PC-9 (cell line): ENCODE results near the gene BTRC. TPM values are rescaled to one million over a fixed set of nuclear protein-coding genes. Genes with fewer than 3 reads are reported as not detected.

Experiments
- BruUV-seq: library from RNA; stranded (reverse); fragments of 400-500 nt; replicated peaks from 2 replicates; lab custom pipeline; 2021; lab: Mats Ljungman, UMichigan
- CTCF ChIA-PET: fragments of 300-600 bp; sonication (Branson Sonifier 250); formaldehyde crosslinking; loops from one replicate; lab custom pipeline; 2022; ENCODE audit warnings: antibody characterized with exemption; lab: Charles Lee
- POLR2A ChIA-PET: fragments of 300-600 bp; sonication (Branson Sonifier 250); formaldehyde crosslinking; loops from one replicate; lab custom pipeline; 2022; ENCODE audit warnings: antibody characterized with exemption; ENCODE audit not compliant: unreplicated experiment; lab: Charles Lee
- DNase-seq, 2 experiments: peaks; one replicate each; pipeline versions ENCODE4 v3.0.0 to v3.0.0-alpha.2; 2015 to 2022; ENCODE audit warnings: mixed read lengths in 1 of 2
- H2AFZ ChIP-seq: fragments of 200-600 bp; sonication (generic); 2 replicates; pipeline ENCODE4 v1.8.1; 2017; ENCODE audit warnings: antibody characterized with exemption
- H3F3A ChIP-seq: fragments of 200-600 bp; sonication (generic); 2 replicates; pipeline ENCODE4 v1.8.1; 2017; ENCODE audit warnings: antibody characterized with exemption, mild to moderate bottlenecking, low read depth; ENCODE audit not compliant: insufficient read depth
- H3K27ac ChIP-seq: fragments of 200-600 bp; sonication (generic); 2 replicates; pipeline ENCODE4 v1.6.1; 2016; ENCODE audit warnings: mixed run types
- H3K27me3 ChIP-seq: fragments of 200-600 bp; sonication (generic); 2 replicates; pipeline ENCODE4 v1.6.1; 2016; ENCODE audit warnings: low read depth, mixed run types; ENCODE audit not compliant: insufficient read depth
- H3K36me3 ChIP-seq: fragments of 200-600 bp; sonication (generic); 2 replicates; pipeline ENCODE4 v1.6.1; 2016; ENCODE audit warnings: low read depth, mixed run types
- H3K4me1 ChIP-seq: fragments of 200-600 bp; sonication (generic); replicated peaks from 2 replicates; pipeline ENCODE4 v1.6.1; 2016; ENCODE audit warnings: mixed run types; ENCODE audit not compliant: insufficient read depth
- H3K4me2 ChIP-seq: fragments of 200-600 bp; sonication (generic); 2 replicates; pipeline ENCODE4 v1.6.1; 2017; ENCODE audit warnings: mixed run types
- H3K4me3 ChIP-seq: fragments of 200-600 bp; sonication (generic); 2 replicates; pipeline ENCODE4 v1.6.1; 2016; ENCODE audit warnings: mixed run types
- H3K79me2 ChIP-seq: fragments of 200-600 bp; sonication (generic); 2 replicates; pipeline ENCODE4 v1.6.1; 2017; ENCODE audit warnings: low read depth, mixed run types
- H3K9me2 ChIP-seq: fragments of 200-600 bp; sonication (generic); 2 replicates; pipeline ENCODE4 v1.8.1; 2017; ENCODE audit warnings: mild to moderate bottlenecking; ENCODE audit not compliant: insufficient read depth
- H3K9me3 ChIP-seq: fragments of 200-600 bp; sonication (generic); 2 replicates; pipeline ENCODE4 v1.8.1; 2016; ENCODE audit warnings: low read depth; ENCODE audit not compliant: insufficient read depth
- H4K20me1 ChIP-seq: fragments of 200-600 bp; sonication (generic); 2 replicates; pipeline ENCODE4 v1.8.1; 2017; ENCODE audit not compliant: insufficient read depth
- EZH2 ChIP-seq: fragments of 200-600 bp; sonication (generic); IDR thresholded peaks from 2 replicates; pipeline ENCODE4 v1.8.0; 2017; ENCODE audit warnings: antibody characterized with exemption, low read depth
- intact Hi-C: fragments of 100-400 bp; cut with micrococcal nuclease; formaldehyde crosslinking; loops from one replicate; pipeline ENCODE4 v1.10.0; 2022; ENCODE audit not compliant: unreplicated experiment
- total RNA-seq: library from RNA; stranded (reverse); gene quantifications from 2 replicates; pipeline ENCODE4 v1.2.3, GENCODE V29; 2021
- TF ChIP-seq, protein P1 (sequence below): fragments of 200-600 bp; sonication (generic); conservative IDR thresholded peaks from 2 replicates; pipeline ENCODE4 v1.6.1; 2017; ENCODE audit warnings: mixed run types, antibody characterized with exemption, mild to moderate bottlenecking, moderate library complexity

The BTRC gene
- total RNA-seq, 1 experiment from 2014 or later: 15.6 TPM

DNA sequence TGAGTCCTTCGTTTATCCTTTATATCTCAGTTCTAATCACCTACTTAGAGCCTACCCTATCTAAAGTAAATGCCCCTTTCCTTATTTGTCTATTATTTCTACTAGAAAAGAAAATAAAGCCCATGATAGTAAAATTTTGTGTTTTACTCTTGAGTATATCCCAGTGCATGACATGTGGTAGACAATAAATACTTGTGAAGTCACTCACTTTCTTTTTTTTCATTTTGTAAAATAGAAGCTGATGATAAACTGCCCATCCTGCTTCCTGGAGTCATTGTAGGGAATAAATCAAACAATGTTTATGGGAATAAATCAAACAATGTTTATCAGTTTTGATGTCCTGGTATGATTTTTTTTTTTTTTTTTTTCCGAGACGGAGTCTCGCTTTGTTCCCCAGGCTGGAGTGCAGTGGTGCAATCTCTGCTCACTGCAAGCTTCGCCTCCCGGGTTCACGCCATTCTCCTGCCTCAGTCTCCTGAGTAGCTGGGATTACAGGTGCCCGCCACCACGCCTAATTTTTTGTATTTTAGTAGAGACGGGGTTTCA is 36.1 kb downstream of the BTRC start:
- Histone ChIP-seq H3K27me3 (no peaks in the 10 kb centered on the region), H2AFZ (no peak overlapping the region), H3K4me3 (no peak overlapping the region), H4K20me1 (no peaks in the 10 kb centered on the region), H3K27ac (no peak overlapping the region), H3K4me1 (no peaks in the 10 kb centered on the region), H3K36me3 (no peaks in the 10 kb centered on the region), H3K4me2 (no peak overlapping the region), H3K9me2 (no peaks in the 10 kb centered on the region), H3K9me3 (no peaks in the 10 kb centered on the region), H3F3A (no peaks in the 10 kb centered on the region), H3K79me2 (no peaks in the 10 kb centered on the region)
- no peak for DNase-seq
- intact Hi-C loops: no loop called here
- no peak for TF ChIP-seq EZH2
- TF ChIP-seq, protein P1, sequence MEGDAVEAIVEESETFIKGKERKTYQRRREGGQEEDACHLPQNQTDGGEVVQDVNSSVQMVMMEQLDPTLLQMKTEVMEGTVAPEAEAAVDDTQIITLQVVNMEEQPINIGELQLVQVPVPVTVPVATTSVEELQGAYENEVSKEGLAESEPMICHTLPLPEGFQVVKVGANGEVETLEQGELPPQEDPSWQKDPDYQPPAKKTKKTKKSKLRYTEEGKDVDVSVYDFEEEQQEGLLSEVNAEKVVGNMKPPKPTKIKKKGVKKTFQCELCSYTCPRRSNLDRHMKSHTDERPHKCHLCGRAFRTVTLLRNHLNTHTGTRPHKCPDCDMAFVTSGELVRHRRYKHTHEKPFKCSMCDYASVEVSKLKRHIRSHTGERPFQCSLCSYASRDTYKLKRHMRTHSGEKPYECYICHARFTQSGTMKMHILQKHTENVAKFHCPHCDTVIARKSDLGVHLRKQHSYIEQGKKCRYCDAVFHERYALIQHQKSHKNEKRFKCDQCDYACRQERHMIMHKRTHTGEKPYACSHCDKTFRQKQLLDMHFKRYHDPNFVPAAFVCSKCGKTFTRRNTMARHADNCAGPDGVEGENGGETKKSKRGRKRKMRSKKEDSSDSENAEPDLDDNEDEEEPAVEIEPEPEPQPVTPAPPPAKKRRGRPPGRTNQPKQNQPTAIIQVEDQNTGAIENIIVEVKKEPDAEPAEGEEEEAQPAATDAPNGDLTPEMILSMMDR: no peak
- BruUV-seq: no TSS peak
- POLR2A ChIA-PET: no interaction called here
- CTCF ChIA-PET: no interaction called here

DNA sequence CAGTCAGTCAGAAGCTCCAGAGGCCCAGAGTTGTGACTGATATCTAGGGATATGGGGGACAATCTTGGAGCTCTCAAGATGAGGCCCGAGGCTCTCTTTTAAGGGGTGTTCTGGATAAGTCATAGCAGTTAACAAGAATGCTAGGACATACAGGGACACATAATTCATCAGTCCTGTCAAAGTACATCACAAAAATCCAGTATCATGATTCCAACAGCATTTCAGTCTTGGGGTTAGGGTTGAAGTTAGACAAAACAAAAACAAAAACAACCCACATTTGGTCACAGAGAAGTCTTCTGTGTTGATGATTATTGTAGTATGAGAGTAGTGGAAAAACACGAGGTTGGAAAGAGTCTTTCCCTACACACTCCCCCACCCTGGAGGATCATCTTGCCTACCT is 39.4 kb downstream of the BTRC start:
- intact Hi-C loops: no loop called here
- Histone ChIP-seq H2AFZ (no peak overlapping the region), H3K27ac (no peak overlapping the region), H3F3A (no peaks in the 10 kb centered on the region), H4K20me1 (no peaks in the 10 kb centered on the region), H3K9me2 (no peaks in the 10 kb centered on the region), H3K4me2 (no peak overlapping the region), H3K27me3 (no peaks in the 10 kb centered on the region), H3K36me3 (no peaks in the 10 kb centered on the region), H3K9me3 (no peaks in the 10 kb centered on the region), H3K4me3 (no peak overlapping the region), H3K79me2 (no peaks in the 10 kb centered on the region), H3K4me1 (no peaks in the 10 kb centered on the region)
- ChIA-PET CTCF (no interaction called here), POLR2A (no interaction called here)
- no TSS peak for BruUV-seq
- no peak for DNase-seq
- TF ChIP-seq, protein P1: no peak
- no peak for TF ChIP-seq EZH2

DNA sequence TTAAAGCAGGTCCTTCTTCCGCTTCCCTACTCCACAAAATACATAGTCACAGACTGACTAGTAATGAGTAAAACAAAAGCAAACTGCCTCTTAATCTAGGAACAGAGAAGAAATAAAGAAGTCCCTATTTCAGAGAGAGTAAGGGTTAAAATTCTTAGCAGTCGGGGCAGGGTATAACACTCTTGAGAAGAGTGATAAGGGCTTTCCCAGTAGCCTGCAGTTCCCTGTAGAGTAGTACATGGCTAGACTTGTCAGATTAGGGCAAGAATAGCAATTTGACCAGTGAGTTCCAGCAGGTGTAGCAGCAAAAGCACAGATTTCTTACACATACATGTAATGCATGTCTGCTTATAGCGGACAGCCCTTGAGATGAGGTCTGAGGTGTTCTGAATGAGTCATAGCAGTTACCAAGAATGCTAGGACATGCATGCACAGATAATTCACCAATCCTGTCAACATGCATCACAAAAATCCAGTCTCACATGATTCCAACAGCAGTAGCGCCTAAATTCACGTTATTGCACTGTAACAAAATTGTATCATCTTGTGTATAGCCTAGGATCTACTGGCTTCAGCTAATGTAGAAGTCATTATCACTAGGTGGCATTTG is 40.7 kb downstream of the BTRC start:
- Histone ChIP-seq H3K36me3 (no peaks in the 10 kb centered on the region), H3K27me3 (no peaks in the 10 kb centered on the region), H3F3A (no peaks in the 10 kb centered on the region), H3K9me2 (no peaks in the 10 kb centered on the region), H3K4me3 (no peak overlapping the region), H3K27ac (no peak overlapping the region), H2AFZ (no peak overlapping the region), H3K4me1 (no peaks in the 10 kb centered on the region), H4K20me1 (no peaks in the 10 kb centered on the region), H3K9me3 (no peaks in the 10 kb centered on the region), H3K4me2 (no peak overlapping the region), H3K79me2 (no peaks in the 10 kb centered on the region)
- POLR2A ChIA-PET: no interaction called here
- TF ChIP-seq, protein P1: no peak
- TF ChIP-seq EZH2: no peak
- CTCF ChIA-PET: no interaction called here
- no peak for DNase-seq
- intact Hi-C loops: no loop called here
- no TSS peak for BruUV-seq
